Activated CD4-positive, alpha-beta T cell treated with anti-CD3 and anti-CD28 coated beads for 48 hours (primary cell): ENCODE data around the gene TRAK1.
"Not testable (repeated sequence)": the region's sequence is repeated elsewhere in the genome, so short reads cannot be mapped to it uniquely, and the experiment has no call there.

Source experiments
- DNase-seq: peaks from one replicate; pipeline ENCODE4 v3.0.0-alpha.2; 2020

The TRAK1 gene

GRCh38 chr3:42099020-42099765 lies 8.0 kb downstream of the TRAK1 start:
- DNase-seq: no peak

GRCh38 chr3:42101048-42101447 lies 9.9 kb downstream of the TRAK1 start:
- DNase-seq: no peak

- no peak for DNase-seq
These were observed 10.3 kb downstream of the TRAK1 start for GRCh38 chr3:42101481-42101880.

- DNase-seq: no peak
These were observed 11.4 kb downstream of the TRAK1 start for GRCh38 chr3:42102571-42102970.

- DNase-seq: not testable (repeated sequence)
These were observed 12.9 kb downstream of the TRAK1 start for GRCh38 chr3:42103921-42104665.

GRCh38 chr3:42105994-42106393 lies 14.8 kb downstream of the TRAK1 start:
- not testable (repeated sequence) for DNase-seq

GRCh38 chr3:42106646-42107045 lies 15.5 kb downstream of the TRAK1 start:
- DNase-seq: no peak

GRCh38 chr3:42110631-42111030 lies 19.5 kb downstream of the TRAK1 start:
- DNase-seq: no peak

GRCh38 chr3:42114130-42114725 lies 23.1 kb downstream of the TRAK1 start:
- no peak for DNase-seq

GRCh38 chr3:42115215-42115614 lies 24.1 kb downstream of the TRAK1 start:
- no peak for DNase-seq

GRCh38 chr3:42115946-42116345 lies 24.8 kb downstream of the TRAK1 start:
- DNase-seq: no peak

- no peak for DNase-seq
These were observed 25.3 kb downstream of the TRAK1 start for GRCh38 chr3:42116466-42116865.

GRCh38 chr3:42117175-42118008 lies 26.2 kb downstream of the TRAK1 start:
- no peak for DNase-seq

- no peak for DNase-seq
These were observed 27.7 kb downstream of the TRAK1 start for GRCh38 chr3:42118762-42119361.

GRCh38 chr3:42119561-42120355 lies 28.6 kb downstream of the TRAK1 start:
- DNase-seq: no peak

GRCh38 chr3:42120866-42121265 lies 29.7 kb downstream of the TRAK1 start:
- DNase-seq: no peak

GRCh38 chr3:42122261-42123011 lies 31.3 kb downstream of the TRAK1 start:
- no peak for DNase-seq

- no peak for DNase-seq
These were observed 31.9 kb downstream of the TRAK1 start for GRCh38 chr3:42123012-42123581.

- no peak for DNase-seq
These were observed 32.9 kb downstream of the TRAK1 start for GRCh38 chr3:42123824-42124658.

- DNase-seq: no peak
These were observed 36.1 kb downstream of the TRAK1 start for GRCh38 chr3:42127226-42127625.
